BLaER1 (cell line): ENCODE results near the gene ZNF35.

ENCODE experiments used
- H3K27ac ChIP-seq: shearing (Covaris generic); formaldehyde crosslinking; 2 replicates; pipeline ENCODE4 v1.8.1; 2022
- H3K27me3 ChIP-seq: shearing (Covaris generic); formaldehyde crosslinking; 2 replicates; pipeline ENCODE4 v1.8.1; 2022
- H3K36me3 ChIP-seq: shearing (Covaris generic); formaldehyde crosslinking; 2 replicates; pipeline ENCODE4 v1.8.1; 2022
- H3K4me1 ChIP-seq: shearing (Covaris generic); formaldehyde crosslinking; 2 replicates; pipeline ENCODE4 v1.8.1; 2022
- H3K4me2 ChIP-seq: shearing (Covaris generic); formaldehyde crosslinking; 2 replicates; pipeline ENCODE4 v1.8.1; 2022
- H3K4me3 ChIP-seq: shearing (Covaris generic); formaldehyde crosslinking; 2 replicates; pipeline ENCODE4 v1.8.1; 2022
- H3K9ac ChIP-seq: shearing (Covaris generic); formaldehyde crosslinking; 2 replicates; pipeline ENCODE4 v1.8.1; 2022
- H3K9me3 ChIP-seq: shearing (Covaris generic); formaldehyde crosslinking; 2 replicates; pipeline ENCODE4 v1.8.1; 2022
- H4K20me1 ChIP-seq: shearing (Covaris generic); formaldehyde crosslinking; 2 replicates; pipeline ENCODE4 v1.8.1; 2022
- Cebpa-rat ChIP-seq: shearing (Covaris generic); IDR thresholded peaks from 2 replicates; pipeline ENCODE4 v1.8.1; 2022

The ZNF35 gene

DNA sequence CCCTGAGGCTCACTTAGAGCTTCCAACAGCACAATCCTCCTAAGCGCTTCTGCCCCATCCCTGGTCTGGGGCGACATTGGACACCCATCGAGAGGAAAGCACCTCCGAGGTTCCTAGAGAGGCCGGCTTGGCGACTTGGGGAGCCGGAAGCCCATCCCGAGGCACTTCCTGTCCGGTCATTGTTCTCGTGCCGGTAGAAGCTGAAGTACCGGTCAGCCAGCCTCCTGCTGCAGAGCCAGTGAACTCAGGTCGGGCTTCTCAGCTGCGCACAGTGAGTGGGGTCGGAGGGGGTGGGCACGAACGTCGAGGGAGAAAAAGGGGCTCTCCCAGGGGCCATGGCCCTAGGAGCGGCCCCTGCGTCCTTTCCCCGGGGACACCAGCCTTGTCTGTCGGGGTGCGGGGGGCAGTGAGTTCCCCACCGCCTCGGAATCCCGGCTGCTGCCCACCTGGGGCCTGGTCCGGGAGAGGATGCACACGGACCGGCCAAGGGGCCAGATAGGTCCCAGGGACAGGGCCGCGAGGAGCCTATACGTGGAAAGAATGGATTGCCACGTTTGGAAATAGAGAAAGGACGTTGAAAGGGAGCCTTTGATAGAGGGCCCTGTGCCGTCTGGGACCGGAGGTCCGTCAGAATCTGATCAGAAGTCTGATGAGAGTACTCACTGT, at the start of gene ZNF35:
Gene ZNF35, plus strand, starts transcription at position 169 of the 666 bp plus-strand sequence. CDS start 2,336 bp downstream, outside the sequence.
- Histone ChIP-seq H3K4me2 (no peak within 1 kb of the TSS), H3K4me1 (no peaks in the 10 kb centered on the region), H3K9ac (no peak within 1 kb of the TSS), H3K27ac (no peak within 1 kb of the TSS), H3K4me3 (no peak within 1 kb of the TSS), H3K9me3 (peaks cover 29% of the 10 kb centered on the region), H3K36me3 (peaks cover 43% of the 10 kb centered on the region), H4K20me1 (no peaks in the 10 kb centered on the region), H3K27me3 (no peaks in the 10 kb centered on the region)
- no peak for TF ChIP-seq Cebpa-rat

DNA sequence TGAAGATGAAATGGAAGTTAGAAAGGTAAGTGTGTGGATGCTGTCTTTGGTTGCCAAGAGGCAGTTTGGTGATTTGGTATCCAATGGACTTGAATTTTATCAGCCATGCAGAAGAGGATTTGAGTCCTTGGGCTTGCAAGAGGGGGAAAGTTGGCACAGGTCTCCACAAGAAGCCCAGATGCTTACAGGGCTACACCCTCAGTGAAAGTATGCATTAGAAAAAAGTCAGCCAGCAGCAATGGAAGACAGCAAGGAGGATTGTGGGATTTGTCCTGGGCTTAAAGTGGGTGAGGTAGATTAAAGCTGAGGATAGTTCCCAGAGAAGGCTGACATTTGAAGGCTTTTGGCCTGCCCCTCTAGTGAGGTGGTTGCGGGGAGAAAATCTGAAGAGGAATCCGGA, 46.8 kb upstream of the ZNF35 start:
- Histone ChIP-seq H4K20me1 (no peaks in the 10 kb centered on the region), H3K9ac (no peak overlapping the region), H3K4me3 (no peak overlapping the region), H3K27ac (no peak overlapping the region), H3K27me3 (no peaks in the 10 kb centered on the region), H3K4me1 (no peaks in the 10 kb centered on the region), H3K36me3 (no peaks in the 10 kb centered on the region), H3K9me3 (no peaks in the 10 kb centered on the region), H3K4me2 (no peak overlapping the region)
- TF ChIP-seq Cebpa-rat = no peak

DNA sequence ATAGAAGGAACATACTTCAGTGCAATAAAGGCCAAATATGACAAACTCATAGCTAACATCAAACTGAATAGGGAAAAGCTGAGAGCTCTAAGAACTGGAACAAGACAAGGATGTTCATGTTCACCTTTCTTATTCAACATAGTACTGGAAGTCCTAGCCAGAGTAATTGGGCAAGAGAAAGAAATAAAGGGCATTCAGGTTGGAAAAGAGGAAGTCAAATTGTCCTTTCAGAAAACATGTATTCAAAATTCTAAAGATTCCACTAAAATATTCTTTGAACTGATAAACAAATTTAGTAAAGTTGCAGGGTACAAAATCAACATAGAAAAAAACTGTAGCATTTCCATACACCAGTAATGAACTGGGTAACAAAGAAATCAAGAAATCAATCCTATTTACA, 35.9 kb upstream of the ZNF35 start:
- no peaks in the 10 kb centered on the region for H3K27me3 ChIP-seq
- TF ChIP-seq Cebpa-rat = no peak
- H3K9me3 ChIP-seq = 0 out of 2 replicates have a peak, but pooled peaks cover 6% of the 10 kb centered on the region
- no peak overlapping the region for H3K9ac ChIP-seq
- no peaks in the 10 kb centered on the region for H3K4me1 ChIP-seq
- H3K36me3 ChIP-seq = no peaks in the 10 kb centered on the region
- no peak overlapping the region for H3K27ac ChIP-seq
- no peaks in the 10 kb centered on the region for H4K20me1 ChIP-seq
- H3K4me2 ChIP-seq = no peak overlapping the region
- H3K4me3 ChIP-seq = no peak overlapping the region

DNA sequence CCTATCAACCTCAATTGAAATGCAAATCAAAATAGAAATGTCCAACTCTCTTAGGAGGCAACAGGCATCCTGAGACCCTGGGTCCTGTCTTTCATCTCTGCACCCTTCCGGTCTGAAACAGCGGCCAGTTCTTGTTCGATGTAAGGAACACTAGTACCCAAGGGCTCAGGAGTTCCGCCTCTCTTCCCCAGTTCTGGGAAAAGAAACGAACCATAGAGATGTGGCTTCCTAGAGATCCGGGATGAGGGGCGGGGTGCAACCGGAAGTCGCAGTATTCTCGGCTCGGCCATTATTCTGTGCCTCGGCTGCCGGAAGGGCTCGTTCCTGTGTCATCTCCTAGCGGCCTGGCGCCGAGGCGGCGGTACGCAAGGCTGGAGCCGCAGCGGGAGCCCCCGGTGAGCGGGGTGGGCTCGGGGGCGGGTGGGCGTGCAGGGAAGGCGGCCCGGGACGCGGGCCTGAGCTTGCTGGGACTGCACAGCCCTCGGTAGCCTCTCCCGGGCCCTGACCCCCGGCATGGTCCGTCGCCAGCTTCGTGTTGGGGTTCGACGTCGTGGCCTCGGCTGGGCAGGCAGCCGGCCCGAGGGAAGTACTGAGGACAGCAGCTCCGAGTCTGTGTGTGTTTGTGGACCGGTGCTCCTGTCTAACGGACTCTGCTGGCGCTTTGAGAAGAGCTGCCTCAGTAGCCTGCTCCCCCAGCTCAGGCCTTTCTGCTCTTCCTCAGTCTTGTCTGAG, 23.6 kb upstream of the ZNF35 start, which contains the start of gene ZNF197:
Gene ZNF197, plus strand, starts transcription at position 288 of the 732 bp plus-strand sequence. CDS start 4,119 bp downstream, outside the sequence.
- Histone ChIP-seq H3K4me1 (peaks cover 11% of the 10 kb centered on the region), H3K9me3 (no peaks in the 10 kb centered on the region)
- no peak for TF ChIP-seq Cebpa-rat

DNA sequence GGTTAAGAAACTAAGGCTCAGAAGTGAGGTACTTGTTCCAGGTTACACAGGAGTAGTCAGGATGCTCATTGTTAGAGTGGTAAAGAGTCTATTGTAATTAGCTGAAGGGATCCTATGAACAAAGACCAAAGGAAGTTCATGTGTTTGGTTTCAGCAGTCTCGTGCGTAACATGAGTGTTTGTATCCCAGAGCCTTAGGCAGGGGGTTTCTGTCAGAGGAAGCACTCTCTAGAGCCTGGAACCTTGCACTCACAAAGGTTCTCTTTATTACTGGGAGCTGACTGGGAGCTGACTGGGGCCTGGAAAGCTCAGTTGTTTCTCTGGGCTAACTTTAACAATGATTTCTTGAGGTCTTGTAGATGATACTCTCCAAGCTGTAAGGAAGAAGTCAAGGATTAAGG, 19.8 kb upstream of the ZNF35 start:
- Histone ChIP-seq H3K9ac (no peak overlapping the region), H3K36me3 (peaks cover 58% of the 10 kb centered on the region), H4K20me1 (peaks cover 9% of the 10 kb centered on the region; the same call in 1 of the 2 replicates), H3K4me2 (no peak overlapping the region), H3K27me3 (no peaks in the 10 kb centered on the region), H3K4me1 (peaks cover 11% of the 10 kb centered on the region), H3K9me3 (no peaks in the 10 kb centered on the region), H3K27ac (no peak overlapping the region), H3K4me3 (no peak overlapping the region)
- TF ChIP-seq Cebpa-rat = no peak

More for the DNA sequence above, 23.6 kb upstream of the ZNF35 start, which contains the start of gene ZNF197:
- Histone ChIP-seq H3K4me3 (peak within 1 kb of the TSS; percentile 82), H3K27ac (peak within 1 kb of the TSS; percentile 87), H3K36me3 (peaks cover 20% of the 10 kb centered on the region), H3K27me3 (no peaks in the 10 kb centered on the region), H4K20me1 (peaks cover 9% of the 10 kb centered on the region; the same call in 1 of the 2 replicates), H3K4me2 (peak within 1 kb of the TSS; percentile 88), H3K9ac (peak within 1 kb of the TSS; percentile 92)

DNA sequence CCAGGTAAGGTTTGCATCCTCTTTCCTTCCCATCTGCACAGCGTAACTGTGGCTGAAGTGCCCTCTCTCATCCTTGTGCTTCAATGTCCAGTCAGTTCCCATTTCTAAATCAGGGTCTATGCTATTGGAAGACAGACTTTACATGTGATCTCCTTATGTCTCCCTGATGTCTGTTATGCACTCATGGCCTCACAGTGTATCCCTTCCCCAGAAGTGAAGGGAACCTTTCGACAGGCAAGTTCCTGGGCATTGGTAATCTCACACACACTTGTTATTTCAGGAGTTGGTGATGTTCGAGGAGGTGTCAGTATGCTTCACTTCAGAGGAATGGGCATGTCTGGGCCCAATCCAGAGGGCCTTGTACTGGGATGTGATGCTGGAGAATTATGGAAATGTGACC, 16.3 kb upstream of the ZNF35 start:
- no peak overlapping the region for H3K27ac ChIP-seq
- H3K36me3 ChIP-seq = peaks cover 91% of the 10 kb centered on the region
- no peak overlapping the region for H3K4me2 ChIP-seq
- no peak overlapping the region for H3K4me3 ChIP-seq
- peaks cover 4% of the 10 kb centered on the region; the same call in 1 of the 2 replicates for H4K20me1 ChIP-seq
- H3K9me3 ChIP-seq = peaks cover 21% of the 10 kb centered on the region
- H3K9ac ChIP-seq = no peak overlapping the region
- TF ChIP-seq Cebpa-rat = no peak
- no peaks in the 10 kb centered on the region for H3K4me1 ChIP-seq
- H3K27me3 ChIP-seq = no peaks in the 10 kb centered on the region

DNA sequence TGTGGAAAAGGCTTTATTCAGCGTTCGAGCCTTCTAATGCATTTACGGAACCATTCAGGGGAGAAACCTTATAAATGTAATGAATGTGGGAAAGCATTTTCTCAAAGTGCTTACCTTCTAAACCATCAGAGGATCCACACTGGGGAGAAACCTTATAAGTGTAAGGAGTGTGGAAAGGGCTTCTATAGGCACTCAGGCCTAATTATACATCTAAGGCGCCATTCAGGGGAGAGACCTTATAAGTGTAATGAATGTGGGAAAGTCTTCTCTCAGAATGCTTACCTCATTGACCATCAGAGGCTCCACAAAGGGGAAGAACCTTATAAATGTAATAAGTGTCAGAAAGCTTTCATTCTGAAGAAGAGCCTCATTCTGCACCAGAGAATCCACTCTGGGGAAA, 6.2 kb upstream of the ZNF35 start:
- no peak overlapping the region for H3K27ac ChIP-seq
- H3K27me3 ChIP-seq = no peaks in the 10 kb centered on the region
- H3K9ac ChIP-seq = no peak overlapping the region
- peaks cover 84% of the 10 kb centered on the region for H3K9me3 ChIP-seq
- TF ChIP-seq Cebpa-rat = no peak
- peak overlapping the region; percentile 31 for H3K4me3 ChIP-seq
- H3K4me2 ChIP-seq = no peak overlapping the region
- no peaks in the 10 kb centered on the region for H4K20me1 ChIP-seq
- H3K36me3 ChIP-seq = peaks cover 96% of the 10 kb centered on the region
- no peaks in the 10 kb centered on the region for H3K4me1 ChIP-seq

DNA sequence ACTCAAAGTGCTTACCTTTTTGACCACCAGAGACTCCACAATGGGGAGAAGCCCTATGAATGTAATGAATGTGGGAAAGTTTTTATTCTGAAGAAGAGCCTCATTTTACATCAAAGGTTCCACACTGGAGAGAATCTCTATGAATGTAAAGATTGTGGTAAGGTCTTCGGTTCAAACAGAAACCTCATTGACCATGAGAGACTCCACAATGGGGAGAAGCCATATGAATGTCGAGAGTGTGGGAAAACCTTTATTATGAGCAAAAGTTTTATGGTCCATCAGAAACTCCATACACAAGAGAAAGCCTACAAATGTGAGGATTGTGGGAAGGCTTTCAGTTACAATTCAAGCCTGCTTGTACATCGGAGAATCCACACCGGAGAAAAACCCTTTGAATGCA, 5.5 kb upstream of the ZNF35 start:
- no peaks in the 10 kb centered on the region for H3K27me3 ChIP-seq
- H3K9ac ChIP-seq = no peak overlapping the region
- no peaks in the 10 kb centered on the region for H4K20me1 ChIP-seq
- H3K4me2 ChIP-seq = no peak overlapping the region
- H3K4me1 ChIP-seq = no peaks in the 10 kb centered on the region
- peak overlapping the region; percentile 31 for H3K4me3 ChIP-seq
- no peak for TF ChIP-seq Cebpa-rat
- peaks cover 77% of the 10 kb centered on the region for H3K9me3 ChIP-seq
- H3K27ac ChIP-seq = no peak overlapping the region
- H3K36me3 ChIP-seq = peaks cover 91% of the 10 kb centered on the region

DNA sequence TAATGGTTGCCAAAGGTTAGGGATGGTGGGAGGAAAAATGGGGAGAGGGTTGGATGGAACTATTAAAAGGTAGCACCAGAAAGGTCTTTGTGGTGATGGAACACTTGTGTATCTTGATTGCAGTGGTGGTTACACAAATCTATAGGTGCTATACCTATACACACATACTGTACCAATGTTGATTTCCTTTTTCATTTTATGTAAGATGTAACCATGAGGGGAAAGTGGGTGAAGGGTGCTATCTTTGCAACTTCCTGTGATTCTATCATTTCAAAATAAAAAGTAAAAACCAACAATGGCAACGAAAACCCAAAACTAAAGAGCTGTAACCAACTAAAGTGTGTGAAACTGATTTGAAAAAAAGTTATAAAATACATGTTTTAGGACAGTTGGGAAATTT, 761 bp upstream of the ZNF35 start:
- H3K4me2 ChIP-seq = no peak overlapping the region
- no peak overlapping the region for H3K27ac ChIP-seq
- H3K4me3 ChIP-seq = no peak overlapping the region
- TF ChIP-seq Cebpa-rat = no peak
- peaks cover 39% of the 10 kb centered on the region for H3K9me3 ChIP-seq
- peaks cover 52% of the 10 kb centered on the region for H3K36me3 ChIP-seq
- no peak overlapping the region for H3K9ac ChIP-seq
- no peaks in the 10 kb centered on the region for H3K4me1 ChIP-seq
- no peaks in the 10 kb centered on the region for H3K27me3 ChIP-seq
- no peaks in the 10 kb centered on the region for H4K20me1 ChIP-seq

DNA sequence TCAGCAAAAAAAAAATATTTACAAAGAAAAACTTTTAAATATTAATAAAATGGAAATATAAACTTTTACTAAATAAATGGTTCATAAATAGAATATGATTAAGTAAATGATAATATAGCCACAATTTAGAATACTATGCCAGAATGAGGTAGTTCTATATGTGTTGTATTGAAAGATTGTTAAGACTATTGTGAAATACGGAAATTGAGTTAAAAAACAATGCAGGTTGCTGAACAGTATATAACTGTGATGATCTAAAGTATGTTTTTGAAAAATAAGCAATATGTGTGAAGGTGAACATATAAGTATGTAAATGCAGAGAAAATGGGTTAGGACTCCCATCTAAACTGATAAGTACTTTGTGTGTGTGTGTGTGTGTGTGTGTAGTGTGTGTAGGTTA, 1.2 kb downstream of the ZNF35 start:
- no peaks in the 10 kb centered on the region for H3K4me1 ChIP-seq
- no peak overlapping the region for H3K4me3 ChIP-seq
- no peak for TF ChIP-seq Cebpa-rat
- no peaks in the 10 kb centered on the region for H4K20me1 ChIP-seq
- H3K9me3 ChIP-seq = peaks cover 19% of the 10 kb centered on the region
- H3K27me3 ChIP-seq = no peaks in the 10 kb centered on the region
- no peak overlapping the region for H3K27ac ChIP-seq
- no peak overlapping the region for H3K4me2 ChIP-seq
- H3K36me3 ChIP-seq = peaks cover 33% of the 10 kb centered on the region
- no peak overlapping the region for H3K9ac ChIP-seq
